Astrocyte of the cerebellum (primary cell): ENCODE results near the gene RANBP1.

ENCODE experiments used
- DNase-seq: peaks from one replicate; pipeline ENCODE4 v3.0.0-alpha.2; 2011; ENCODE audit warnings: low read depth
- H3K4me3 ChIP-seq: 2 replicates; pipeline ENCODE4 v1.5.1; 2011; ENCODE audit warnings: mild to moderate bottlenecking, low read depth, low read length, moderate library complexity
- CTCF ChIP-seq: IDR thresholded peaks from 2 replicates; pipeline ENCODE4 v1.5.1; 2012; ENCODE audit warnings: low read length, low read depth, moderate library complexity, mild to moderate bottlenecking; ENCODE audit errors: missing control alignments
- in situ Hi-C: cut with HindIII; loops from 2 replicates; pipeline ENCODE4 v1.10.0; 2017; ENCODE audit warnings: low sequenced_read_pairs

RANBP1 gene

DNA sequence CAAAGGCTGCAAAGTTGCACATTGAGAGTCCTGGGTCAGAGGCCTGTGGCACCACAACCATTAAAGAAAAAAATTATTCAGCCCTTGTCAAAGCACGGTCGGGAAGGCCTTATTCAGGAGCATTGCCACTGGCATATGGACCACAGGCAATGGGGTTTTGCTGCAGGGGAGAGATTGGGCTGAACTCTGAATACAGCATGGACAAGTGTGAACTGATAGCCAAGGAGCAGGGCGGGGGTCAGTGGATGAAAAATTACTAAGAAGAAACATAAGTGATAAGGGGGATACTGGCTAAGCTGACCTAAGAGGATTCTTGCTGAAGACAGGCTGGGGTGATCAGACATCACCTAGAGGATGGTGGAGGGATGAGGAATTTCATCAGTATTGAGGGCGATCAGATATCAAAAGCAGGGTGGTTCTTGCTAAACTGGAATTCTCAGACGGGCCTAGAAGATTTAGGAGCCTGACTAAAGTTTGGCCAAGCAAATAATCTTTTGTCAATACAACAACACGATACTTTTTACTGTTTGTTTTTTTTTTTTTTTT, 39.2 kb upstream of the RANBP1 start:
- in situ Hi-C loops = no loop called here
- TF ChIP-seq CTCF = no peak
- DNase-seq = no peak
- no peak overlapping the region for H3K4me3 ChIP-seq

DNA sequence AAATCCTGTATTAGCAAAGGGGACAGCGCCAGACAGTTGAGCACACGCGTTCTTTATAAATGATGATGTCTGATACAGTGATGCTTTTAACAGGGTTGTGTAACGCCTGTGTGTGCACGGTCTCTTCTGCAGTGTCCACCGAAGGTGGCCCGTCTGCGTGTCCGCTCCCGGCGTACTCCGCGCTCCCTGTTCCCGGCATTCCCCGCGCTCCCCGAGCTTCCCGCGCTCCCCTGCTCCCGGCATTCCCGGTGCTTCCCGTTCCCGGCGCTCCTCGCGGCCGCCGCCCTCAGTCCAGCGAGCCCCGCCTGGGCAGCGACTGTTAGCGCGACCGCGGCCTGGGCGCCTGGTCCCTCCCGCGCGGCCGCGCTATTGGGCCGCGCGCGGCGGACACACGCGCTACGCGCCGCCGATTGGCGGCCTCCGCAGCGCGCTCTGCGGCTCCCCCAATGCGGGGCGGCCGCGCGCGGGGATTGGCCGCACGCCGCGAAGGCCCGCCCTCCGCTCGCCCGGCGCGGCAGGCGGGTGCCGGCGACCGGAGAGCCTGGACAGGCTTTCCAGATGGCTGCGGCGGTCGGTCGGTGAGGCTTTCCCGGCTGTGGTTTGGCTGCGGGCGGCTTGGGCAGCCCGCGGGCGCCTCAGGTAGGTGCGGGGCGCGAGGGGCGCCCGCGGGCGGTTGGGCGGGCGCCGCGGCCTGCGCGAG, 36.0 kb upstream of the RANBP1 start, which contains the start of gene DGCR8:
Gene DGCR8, plus strand, starts transcription at position 497 of the 700 bp plus-strand sequence. CDS start 5,723 bp downstream, outside the sequence.
- no peak for TF ChIP-seq CTCF
- H3K4me3 ChIP-seq = peak within 1 kb of the TSS; percentile 84
- in situ Hi-C loops = no loop called here
- peak; percentile 77 for DNase-seq

DNA sequence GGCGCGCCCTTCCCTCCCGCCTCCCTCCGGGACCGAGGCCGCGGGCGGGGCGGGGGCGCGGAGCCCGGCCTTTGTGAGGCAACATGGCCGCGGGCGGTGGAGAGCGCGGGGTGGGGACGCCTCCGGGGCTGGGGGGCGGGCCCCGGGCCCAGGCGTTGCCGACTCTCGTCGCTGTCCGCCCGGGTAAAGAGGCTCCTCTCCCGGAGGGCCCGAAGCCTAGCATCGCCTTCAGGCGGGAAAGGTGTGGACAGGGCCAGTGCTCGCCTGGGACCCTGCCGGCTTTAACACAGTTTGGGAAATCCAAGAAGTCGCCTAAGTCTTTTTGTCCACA, 35.5 kb upstream of the RANBP1 start:
- TF ChIP-seq CTCF = no peak
- DNase-seq = no peak
- in situ Hi-C loops = no loop called here

GRCh38 chr22:20080776-20081654, 34.9 kb upstream of the RANBP1 start:
- no peak for TF ChIP-seq CTCF
- H3K4me3 ChIP-seq = peak overlapping the region; percentile 84
- in situ Hi-C loops = no loop called here
- no peak for DNase-seq

More for the DNA sequence above, 35.5 kb upstream of the RANBP1 start:
- peak overlapping the region; percentile 84 for H3K4me3 ChIP-seq

- no peak for TF ChIP-seq CTCF
- H3K4me3 ChIP-seq = no peak overlapping the region
- no peak for DNase-seq
- in situ Hi-C loops = no loop called here
These were observed 32.6 kb upstream of the RANBP1 start for GRCh38 chr22:20083157-20083890.

- DNase-seq = no peak
- no peak overlapping the region for H3K4me3 ChIP-seq
- in situ Hi-C loops = no loop called here
- no peak for TF ChIP-seq CTCF
These were observed 31.9 kb upstream of the RANBP1 start for GRCh38 chr22:20083891-20084546.
